ENCODE results near the gene CRTC3.

DNA sequence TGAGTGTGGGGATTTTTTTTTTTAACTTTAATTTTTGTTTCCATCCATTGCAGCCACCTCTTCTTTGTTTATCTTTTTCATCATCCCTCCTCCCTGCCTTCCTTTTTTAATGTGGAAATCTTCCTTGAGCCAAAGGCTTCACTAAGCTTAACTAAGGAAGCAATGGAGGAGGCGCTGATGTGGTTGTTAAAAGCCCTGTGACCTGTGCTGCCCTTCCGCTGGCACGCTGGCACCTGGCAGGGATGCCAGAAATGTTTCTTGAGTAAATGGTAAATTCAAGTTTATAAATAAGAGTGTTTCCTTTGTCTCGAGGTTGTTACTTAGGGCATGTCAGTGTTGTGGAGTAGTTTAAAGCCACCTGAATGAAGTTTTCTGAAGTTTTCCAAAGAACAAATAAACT, 69.4 kb downstream of the CRTC3 start:
- TF ChIP-seq, protein P1, sequence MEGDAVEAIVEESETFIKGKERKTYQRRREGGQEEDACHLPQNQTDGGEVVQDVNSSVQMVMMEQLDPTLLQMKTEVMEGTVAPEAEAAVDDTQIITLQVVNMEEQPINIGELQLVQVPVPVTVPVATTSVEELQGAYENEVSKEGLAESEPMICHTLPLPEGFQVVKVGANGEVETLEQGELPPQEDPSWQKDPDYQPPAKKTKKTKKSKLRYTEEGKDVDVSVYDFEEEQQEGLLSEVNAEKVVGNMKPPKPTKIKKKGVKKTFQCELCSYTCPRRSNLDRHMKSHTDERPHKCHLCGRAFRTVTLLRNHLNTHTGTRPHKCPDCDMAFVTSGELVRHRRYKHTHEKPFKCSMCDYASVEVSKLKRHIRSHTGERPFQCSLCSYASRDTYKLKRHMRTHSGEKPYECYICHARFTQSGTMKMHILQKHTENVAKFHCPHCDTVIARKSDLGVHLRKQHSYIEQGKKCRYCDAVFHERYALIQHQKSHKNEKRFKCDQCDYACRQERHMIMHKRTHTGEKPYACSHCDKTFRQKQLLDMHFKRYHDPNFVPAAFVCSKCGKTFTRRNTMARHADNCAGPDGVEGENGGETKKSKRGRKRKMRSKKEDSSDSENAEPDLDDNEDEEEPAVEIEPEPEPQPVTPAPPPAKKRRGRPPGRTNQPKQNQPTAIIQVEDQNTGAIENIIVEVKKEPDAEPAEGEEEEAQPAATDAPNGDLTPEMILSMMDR (IDR thresholded peaks at IDR 0.05; ENCODE audit: insufficient read depth, low read depth, low read length) = no peak
- TF ChIP-seq EZH2 (IDR thresholded peaks at IDR 0.05; ENCODE audit: insufficient read depth, low read length) = no peak
